Activated CD4-positive, alpha-beta memory T cell treated with anti-CD3 and anti-CD28 coated beads, Interleukin-2, amount 10 ng/mL, durations not matched to agents 7 days and 5 days (primary cell): ENCODE results near the gene CHKA. TPM values are rescaled to one million over a fixed set of nuclear protein-coding genes. Genes with fewer than 3 reads are reported as not detected.
"Not testable (repeated sequence)": the region's sequence is repeated elsewhere in the genome, so short reads cannot be mapped to it uniquely, and the experiment has no call there.

Experiments
- CTCF ChIA-PET: fragments of 350-600 bp; sonication (Branson Sonifier 250); formaldehyde crosslinking; loops from one replicate; lab custom pipeline; 2021; ENCODE audit warnings: antibody characterized with exemption, inconsistent platforms; lab: Charles Lee
- POLR2A ChIA-PET: fragments of 350-600 bp; sonication (Branson Sonifier 250); formaldehyde crosslinking; loops from one replicate; lab custom pipeline; 2021; ENCODE audit warnings: antibody characterized with exemption; lab: Charles Lee
- DNase-seq: peaks from one replicate; pipeline ENCODE4 v3.0.0-alpha.2; 2020
- H3K27ac Mint-ChIP-seq: one replicate; pipeline ENCODE4 v1.8.0; 2021; ENCODE audit warnings: mild to moderate bottlenecking, mixed read lengths
- H3K27me3 Mint-ChIP-seq: one replicate; pipeline ENCODE4 v1.8.0; 2021; ENCODE audit warnings: mixed read lengths
- H3K36me3 Mint-ChIP-seq: one replicate; pipeline ENCODE4 v1.8.0; 2021; ENCODE audit warnings: low read depth, mixed read lengths
- H3K4me1 Mint-ChIP-seq: one replicate; pipeline ENCODE4 v1.8.0; 2021; ENCODE audit warnings: mixed read lengths
- H3K4me3 Mint-ChIP-seq: one replicate; pipeline ENCODE4 v1.8.0; 2021; ENCODE audit warnings: mild to moderate bottlenecking, mixed read lengths
- H3K9me3 Mint-ChIP-seq: one replicate; pipeline ENCODE4 v1.8.0; 2021; ENCODE audit warnings: mixed read lengths
- total RNA-seq, 2 experiments: library from RNA; stranded (reverse); gene quantifications; one replicate each; pipeline ENCODE4 v1.2.3, GENCODE V29; 2021

Gene CHKA
- total RNA-seq, 2 experiments from 2014 or later = 3.0 to 3.1 TPM

GRCh38 chr11:68092946-68093345 is 28.2 kb downstream of the CHKA start:
- CTCF ChIA-PET = not testable (repeated sequence)

GRCh38 chr11:68092411-68092810 is 28.8 kb downstream of the CHKA start:
- H3K4me3 Mint-ChIP-seq = no peak overlapping the region
- DNase-seq = no peak
- ChIA-PET CTCF (no interaction called here), POLR2A (no interaction called here)
- no peak overlapping the region for H3K27ac Mint-ChIP-seq
- no peaks in the 10 kb centered on the region for H3K36me3 Mint-ChIP-seq
- H3K9me3 Mint-ChIP-seq = no peaks in the 10 kb centered on the region
- no peaks in the 10 kb centered on the region for H3K4me1 Mint-ChIP-seq
- peaks cover 2% of the 10 kb centered on the region for H3K27me3 Mint-ChIP-seq

More at GRCh38 chr11:68092946-68093345, 28.2 kb downstream of the CHKA start:
- H3K27me3 Mint-ChIP-seq, H3K4me3 Mint-ChIP-seq, DNase-seq, H3K27ac Mint-ChIP-seq, H3K9me3 Mint-ChIP-seq, H3K36me3 Mint-ChIP-seq, POLR2A ChIA-PET, H3K4me1 Mint-ChIP-seq: not testable (repeated sequence)

GRCh38 chr11:68090706-68091105 is 30.5 kb downstream of the CHKA start:
- Mint-ChIP-seq H3K9me3 (no peaks in the 10 kb centered on the region), H3K4me1 (no peaks in the 10 kb centered on the region), H3K27ac (no peak overlapping the region), H3K4me3 (no peak overlapping the region), H3K27me3 (peaks cover 2% of the 10 kb centered on the region), H3K36me3 (no peaks in the 10 kb centered on the region)
- POLR2A ChIA-PET = no interaction called here
- CTCF ChIA-PET = no interaction called here
- DNase-seq = no peak

DNA sequence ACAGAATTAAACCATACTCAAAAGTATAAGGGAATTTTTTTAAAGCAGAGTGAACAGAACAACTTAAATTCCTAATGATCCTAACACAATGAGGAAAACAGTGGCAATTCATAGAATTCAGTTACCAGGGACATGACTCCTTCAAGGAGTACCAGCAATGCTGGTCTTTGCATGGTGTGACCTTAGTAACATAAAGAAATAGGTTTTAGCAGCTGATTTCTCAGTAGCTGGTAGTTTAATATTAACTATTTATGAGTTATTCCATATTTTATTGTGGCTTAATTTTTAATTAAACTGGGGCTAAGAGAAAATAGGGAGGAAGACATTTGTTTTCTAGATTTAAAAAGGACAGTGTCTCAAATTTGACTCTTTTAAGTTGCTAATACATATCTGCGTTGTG is 30.9 kb downstream of the CHKA start:
- no peak overlapping the region for H3K27ac Mint-ChIP-seq
- POLR2A ChIA-PET = interaction anchor here (2.4 kb wide), 1 partner anchor 9 kb away, joined by 6 read pairs; no protein-coding TSS in a partner anchor

GRCh38 chr11:68089679-68090078 is 31.5 kb downstream of the CHKA start:
- H3K4me1 Mint-ChIP-seq = no peaks in the 10 kb centered on the region
- no peak overlapping the region for H3K27ac Mint-ChIP-seq
- DNase-seq = no peak
- peaks cover 2% of the 10 kb centered on the region for H3K27me3 Mint-ChIP-seq
- POLR2A ChIA-PET = interaction anchor here (2.4 kb wide), 1 partner anchor 10 kb away, joined by 6 read pairs; no protein-coding TSS in a partner anchor
- no peak overlapping the region for H3K4me3 Mint-ChIP-seq
- H3K36me3 Mint-ChIP-seq = no peaks in the 10 kb centered on the region
- H3K9me3 Mint-ChIP-seq = no peaks in the 10 kb centered on the region
- CTCF ChIA-PET = no interaction called here

More for the DNA sequence above, 30.9 kb downstream of the CHKA start:
- no peaks in the 10 kb centered on the region for H3K4me1 Mint-ChIP-seq
- peaks cover 2% of the 10 kb centered on the region for H3K27me3 Mint-ChIP-seq
- DNase-seq = no peak
- H3K36me3 Mint-ChIP-seq = no peaks in the 10 kb centered on the region
- no peak overlapping the region for H3K4me3 Mint-ChIP-seq
- H3K9me3 Mint-ChIP-seq = no peaks in the 10 kb centered on the region
- CTCF ChIA-PET = no interaction called here

DNA sequence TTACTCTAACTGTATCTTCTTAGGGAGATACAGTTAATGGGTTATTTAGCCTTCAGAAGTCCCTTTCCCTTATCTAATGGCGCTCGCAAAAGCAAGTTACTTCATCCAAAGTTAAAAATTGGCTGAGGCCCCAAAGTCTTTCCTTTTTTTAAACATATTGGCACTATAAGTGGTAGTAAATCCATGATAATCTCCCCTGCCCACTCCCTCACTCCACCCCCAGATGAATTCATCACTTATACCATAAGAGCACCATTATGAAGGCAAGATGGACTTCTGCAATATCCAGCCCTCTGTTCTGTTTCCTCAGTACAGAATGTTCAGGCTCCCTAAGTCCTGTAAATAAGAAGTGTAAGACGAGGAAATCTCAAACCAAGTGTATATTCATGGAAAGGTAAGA is 37.7 kb downstream of the CHKA start:
- Mint-ChIP-seq H3K36me3 (no peaks in the 10 kb centered on the region), H3K27ac (no peak overlapping the region), H3K27me3 (no peaks in the 10 kb centered on the region), H3K9me3 (no peaks in the 10 kb centered on the region), H3K4me3 (no peak overlapping the region), H3K4me1 (no peaks in the 10 kb centered on the region)
- ChIA-PET CTCF (no interaction called here), POLR2A (no interaction called here)
- DNase-seq = no peak

- Mint-ChIP-seq H3K27me3 (no peaks in the 10 kb centered on the region), H3K27ac (no peak overlapping the region), H3K4me3 (no peak overlapping the region), H3K9me3 (no peaks in the 10 kb centered on the region), H3K4me1 (no peaks in the 10 kb centered on the region), H3K36me3 (no peaks in the 10 kb centered on the region)
- ChIA-PET CTCF (no interaction called here), POLR2A (no interaction called here)
- no peak for DNase-seq
These were observed 38.7 kb downstream of the CHKA start for GRCh38 chr11:68082481-68082880.

DNA sequence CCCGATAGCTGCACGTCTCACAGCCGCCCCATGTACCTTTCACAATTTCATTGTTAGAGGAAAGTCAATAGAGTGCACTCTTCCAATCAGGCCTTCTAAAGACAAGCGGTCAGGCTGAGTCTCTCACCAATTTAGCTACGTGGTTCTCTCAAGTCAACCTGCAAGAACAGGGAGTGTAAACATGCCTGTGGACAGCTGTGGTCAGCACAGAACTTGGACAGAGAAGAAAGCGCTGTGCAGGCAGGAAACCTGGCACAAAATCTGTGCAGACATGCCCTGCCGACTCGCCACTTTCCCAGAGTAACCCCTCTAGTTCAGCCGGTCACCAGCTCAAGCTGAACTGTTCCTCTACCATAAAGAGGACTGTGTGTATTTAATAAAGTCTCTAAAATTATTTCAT is 39.5 kb downstream of the CHKA start:
- ChIA-PET POLR2A (no interaction called here), CTCF (no interaction called here)
- no peaks in the 10 kb centered on the region for H3K36me3 Mint-ChIP-seq
- no peaks in the 10 kb centered on the region for H3K4me1 Mint-ChIP-seq
- H3K27ac Mint-ChIP-seq = no peak overlapping the region
- no peak for DNase-seq
- no peak overlapping the region for H3K4me3 Mint-ChIP-seq
- H3K9me3 Mint-ChIP-seq = no peaks in the 10 kb centered on the region
- no peaks in the 10 kb centered on the region for H3K27me3 Mint-ChIP-seq

DNA sequence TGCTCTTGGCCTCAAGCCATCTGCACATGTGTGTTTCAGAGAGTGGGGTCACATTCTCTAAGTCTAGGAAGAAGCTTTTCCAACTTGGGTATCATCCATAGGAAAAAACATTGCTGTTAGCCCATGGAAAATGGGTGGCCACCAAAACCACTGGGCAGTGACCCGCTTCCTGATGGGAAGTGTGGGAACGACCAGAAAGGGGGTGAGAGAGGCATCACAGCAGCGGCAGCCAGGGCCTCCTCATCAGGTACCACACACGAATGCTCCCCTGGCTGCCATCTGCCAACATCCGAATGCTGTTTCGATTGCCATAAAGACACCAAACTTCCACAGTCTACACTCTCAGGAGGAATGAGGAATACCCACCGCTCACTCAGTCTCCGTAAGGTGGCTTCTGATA is 40.3 kb downstream of the CHKA start:
- H3K4me3 Mint-ChIP-seq = no peak overlapping the region
- no peaks in the 10 kb centered on the region for H3K27me3 Mint-ChIP-seq
- no peaks in the 10 kb centered on the region for H3K4me1 Mint-ChIP-seq
- ChIA-PET POLR2A (no interaction called here), CTCF (no interaction called here)
- no peaks in the 10 kb centered on the region for H3K36me3 Mint-ChIP-seq
- H3K9me3 Mint-ChIP-seq = no peaks in the 10 kb centered on the region
- DNase-seq = no peak
- no peak overlapping the region for H3K27ac Mint-ChIP-seq

- ChIA-PET CTCF (interaction anchor here (1.0 to 1.1 kb wide), 2 partner anchors 20 to 180 kb away, joined by 3 to 7 read pairs; no protein-coding TSS in a partner anchor), POLR2A (interaction anchor here (0.7 kb wide), 1 partner anchor 126 kb away, joined by 3 read pairs; no protein-coding TSS in a partner anchor)
- no peak for DNase-seq
- H3K27me3 Mint-ChIP-seq = no peaks in the 10 kb centered on the region
- H3K9me3 Mint-ChIP-seq = no peaks in the 10 kb centered on the region
- H3K4me3 Mint-ChIP-seq = no peak overlapping the region
- no peak overlapping the region for H3K27ac Mint-ChIP-seq
- H3K36me3 Mint-ChIP-seq = no peaks in the 10 kb centered on the region
- H3K4me1 Mint-ChIP-seq = no peaks in the 10 kb centered on the region
These were observed 43.3 kb downstream of the CHKA start for GRCh38 chr11:68077617-68078582.

DNA sequence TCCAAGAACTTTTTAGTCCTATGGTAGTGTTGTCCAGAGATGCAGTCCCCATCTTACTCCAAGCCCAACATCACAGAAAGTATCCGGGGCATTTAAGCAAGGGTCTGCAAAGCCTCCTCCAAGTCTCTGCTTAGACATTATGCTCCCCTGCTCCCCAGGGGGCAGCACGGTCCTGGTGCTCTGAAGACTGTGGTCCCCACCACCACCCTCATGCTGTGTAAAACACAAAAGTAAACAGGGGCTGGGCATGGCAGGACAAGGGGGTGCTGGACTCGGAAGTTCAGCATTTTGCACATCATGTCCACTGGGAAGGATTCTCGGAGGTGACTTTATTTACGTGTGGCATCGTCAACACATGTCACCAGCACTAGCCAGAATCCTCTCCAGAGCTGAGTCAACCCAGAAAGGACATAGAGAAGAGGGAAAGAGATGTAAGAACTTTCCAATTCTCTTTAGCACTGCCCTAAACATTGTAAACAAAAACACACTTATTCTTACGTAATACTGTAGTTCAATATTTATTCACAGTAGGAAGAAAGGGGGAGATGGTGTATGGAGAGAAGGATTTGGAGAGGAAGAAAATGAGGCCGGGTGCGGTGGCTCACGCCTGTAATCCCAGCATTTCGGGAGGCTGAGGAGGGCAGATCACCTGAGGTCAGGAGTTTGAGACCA is 44.7 kb downstream of the CHKA start:
- H3K9me3 Mint-ChIP-seq = no peaks in the 10 kb centered on the region
- no peak overlapping the region for H3K27ac Mint-ChIP-seq
- POLR2A ChIA-PET = no interaction called here
- no peak overlapping the region for H3K4me3 Mint-ChIP-seq
- CTCF ChIA-PET = no interaction called here
- H3K4me1 Mint-ChIP-seq = no peaks in the 10 kb centered on the region
- no peak for DNase-seq
- H3K27me3 Mint-ChIP-seq = no peaks in the 10 kb centered on the region
- no peaks in the 10 kb centered on the region for H3K36me3 Mint-ChIP-seq

DNA sequence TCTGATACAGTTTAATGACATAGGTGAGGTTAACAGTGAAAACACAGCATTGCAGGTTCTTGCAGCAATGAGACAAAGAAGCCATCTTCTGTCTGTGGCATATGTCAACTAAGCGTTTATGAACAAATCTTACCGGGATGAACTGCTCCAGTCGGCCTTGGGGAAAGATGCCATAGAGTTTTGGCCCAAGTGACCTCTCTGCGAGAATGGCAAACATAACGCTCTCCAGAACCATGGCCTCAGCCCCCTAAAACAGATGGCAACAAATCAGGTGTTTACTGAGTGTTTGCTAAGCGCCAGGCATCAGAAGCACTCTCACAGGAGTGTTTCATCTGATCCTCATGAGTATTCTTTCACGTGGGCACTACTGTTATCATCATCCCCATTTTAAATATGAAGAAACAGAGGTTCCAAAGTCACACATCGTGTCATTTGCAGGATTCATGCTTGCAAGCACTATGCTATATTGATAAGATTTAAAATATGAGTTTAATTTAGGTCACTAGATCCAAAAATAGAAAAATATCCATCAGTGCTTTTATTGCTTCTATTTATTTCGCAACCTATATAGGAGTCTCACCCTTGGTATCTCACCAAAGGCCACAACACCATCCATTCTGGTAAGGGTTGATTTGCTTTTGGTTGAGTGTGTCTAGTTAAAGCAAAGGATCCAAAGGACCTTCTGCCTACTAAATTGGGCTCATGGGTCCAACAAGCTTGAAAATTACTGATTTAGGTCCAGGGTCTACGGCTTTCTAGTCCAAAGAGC is 46.4 kb downstream of the CHKA start:
- H3K9me3 Mint-ChIP-seq = no peaks in the 10 kb centered on the region
- no peaks in the 10 kb centered on the region for H3K36me3 Mint-ChIP-seq
- no peaks in the 10 kb centered on the region for H3K27me3 Mint-ChIP-seq
- CTCF ChIA-PET = no interaction called here
- H3K27ac Mint-ChIP-seq = no peak overlapping the region
- no peaks in the 10 kb centered on the region for H3K4me1 Mint-ChIP-seq
- no peak overlapping the region for H3K4me3 Mint-ChIP-seq
- POLR2A ChIA-PET = no interaction called here
- no peak for DNase-seq
